ENCODE data around the gene GPAT2. TPM values are rescaled to one million over a fixed set of nuclear protein-coding genes. Genes with fewer than 3 reads are reported as not detected.
"Not testable (repeated sequence)": the region's sequence is repeated elsewhere in the genome, so short reads cannot be mapped to it uniquely, and the experiment has no call there.

Gene GPAT2
- total and polyA plus RNA-seq, 2 of the 8 experiments (the other 6 are each of a cell fraction or from before 2014, with no cell fraction given) = 0.26 to 0.63 TPM

- not testable (repeated sequence) for DNase-seq (ENCODE audit: low read depth in 1 of 2, low spot score in 2 of 2)
These were observed 12.6 kb downstream of the GPAT2 start for GRCh38 chr2:96022126-96022525.

GRCh38 chr2:96021142-96021541 lies 13.6 kb downstream of the GPAT2 start:
- H4K20me1 ChIP-seq (replicated peaks in 1 of 2; ENCODE audit: control insufficient read depth in 1 of 2, insufficient read depth in 2 of 2, low read length in 2 of 2); H3K27me3 ChIP-seq (replicated peaks in 1 of 4; ENCODE audit: control insufficient read depth in 3 of 4, extremely low read depth in 1 of 4, insufficient read depth in 3 of 4, low read length in 3 of 4); H3K4me1 ChIP-seq (replicated peaks in 1 of 4; ENCODE audit: control insufficient read depth in 3 of 4, insufficient read depth in 4 of 4, low read length in 3 of 4); H3K9me3 ChIP-seq (ENCODE audit: insufficient read depth in 2 of 2, low read depth in 1 of 2, low read length in 1 of 2); H3K4me2 ChIP-seq (ENCODE audit: insufficient read depth in 1 of 2, low read depth in 2 of 2, low read length in 2 of 2); DNase-seq (ENCODE audit: low read depth in 1 of 2, low spot score in 2 of 2); H3K23me2 ChIP-seq (ENCODE audit: low read depth, low read length); FAIRE-seq; H4K5ac ChIP-seq (ENCODE audit: insufficient read length, low read depth, low read length); H3K4ac ChIP-seq (replicated peaks; ENCODE audit: insufficient read length, low read depth, low read length); H2BK20ac ChIP-seq (ENCODE audit: low read length); POLR2A ChIA-PET (ENCODE audit: partially characterized antibody); H3K27ac ChIP-seq (ENCODE audit: low read depth, low read length); H2BK12ac ChIP-seq (ENCODE audit: low read depth, low read length); H3K18ac ChIP-seq (ENCODE audit: extremely low read depth, low read length); H3K4me3 ChIP-seq (ENCODE audit: extremely low read depth in 1 of 4, insufficient read depth in 2 of 4, low read depth in 3 of 4, low read length in 4 of 4); H3K56ac ChIP-seq (replicated peaks; ENCODE audit: insufficient read length, low read depth, low read length); H3K79me2 ChIP-seq (ENCODE audit: control insufficient read depth in 1 of 2, insufficient read depth in 2 of 2, low read length in 2 of 2); H3K23ac ChIP-seq (ENCODE audit: insufficient read length); H4K91ac ChIP-seq (replicated peaks; ENCODE audit: insufficient read length, low read length); H3K9ac ChIP-seq (replicated peaks in 1 of 4; ENCODE audit: extremely low read depth in 1 of 4, low read depth in 3 of 4, low read length in 3 of 4); H3K36me3 ChIP-seq (ENCODE audit: control insufficient read depth in 2 of 4, insufficient read depth in 4 of 4, low read length in 3 of 4); H3K79me1 ChIP-seq (ENCODE audit: low read depth, low read length); H2BK15ac ChIP-seq (ENCODE audit: low read length); H4K8ac ChIP-seq (ENCODE audit: extremely low read depth, insufficient read depth, low read length); H2AFZ ChIP-seq (ENCODE audit: low read length); H2BK120ac ChIP-seq (replicated peaks; ENCODE audit: low read depth, low read length); H3K14ac ChIP-seq (ENCODE audit: insufficient read length); H2BK5ac ChIP-seq (ENCODE audit: low read depth, low read length); H2AK5ac ChIP-seq (ENCODE audit: low read depth, low read length): not testable (repeated sequence)
- CTCF ChIA-PET (ENCODE audit: partially characterized antibody) = interaction anchor here (4.6 kb wide), 1 partner anchor 153 kb away, joined by 40 read pairs; no protein-coding TSS in a partner anchor
- 82% methylated on average over 4 of the region's 4 CpGs; no CpG with 5 or more reads in 1 of the 2 experiments for WGBS, 2 experiments (ENCODE audit: extremely low coverage in 1 of 2, insufficient coverage in 1 of 2, insufficient read length in 1 of 2, insufficient replicate concordance in 2 of 2, low coverage in 1 of 2, low lambda C conversion rate in 2 of 2, missing lambda C conversion rate in 1 of 2)

More at GRCh38 chr2:96022126-96022525, 12.6 kb downstream of the GPAT2 start:
- H3K23ac ChIP-seq (ENCODE audit: insufficient read length); H4K5ac ChIP-seq (ENCODE audit: insufficient read length, low read depth, low read length); H3K4me3 ChIP-seq (ENCODE audit: extremely low read depth in 1 of 4, insufficient read depth in 2 of 4, low read depth in 3 of 4, low read length in 4 of 4); H2AFZ ChIP-seq (ENCODE audit: low read length); H4K8ac ChIP-seq (ENCODE audit: extremely low read depth, insufficient read depth, low read length); H2BK20ac ChIP-seq (ENCODE audit: low read length); H2BK5ac ChIP-seq (ENCODE audit: low read depth, low read length); H2AK5ac ChIP-seq (ENCODE audit: low read depth, low read length); H4K20me1 ChIP-seq (replicated peaks in 1 of 2; ENCODE audit: control insufficient read depth in 1 of 2, insufficient read depth in 2 of 2, low read length in 2 of 2); H3K79me1 ChIP-seq (ENCODE audit: low read depth, low read length); H3K56ac ChIP-seq (replicated peaks; ENCODE audit: insufficient read length, low read depth, low read length); H2BK15ac ChIP-seq (ENCODE audit: low read length); H3K4me2 ChIP-seq (ENCODE audit: insufficient read depth in 1 of 2, low read depth in 2 of 2, low read length in 2 of 2); H3K4me1 ChIP-seq (replicated peaks in 1 of 4; ENCODE audit: control insufficient read depth in 3 of 4, insufficient read depth in 4 of 4, low read length in 3 of 4); H3K9me3 ChIP-seq (ENCODE audit: insufficient read depth in 2 of 2, low read depth in 1 of 2, low read length in 1 of 2); H2BK120ac ChIP-seq (replicated peaks; ENCODE audit: low read depth, low read length); H3K4ac ChIP-seq (replicated peaks; ENCODE audit: insufficient read length, low read depth, low read length); H3K79me2 ChIP-seq (ENCODE audit: control insufficient read depth in 1 of 2, insufficient read depth in 2 of 2, low read length in 2 of 2); H3K18ac ChIP-seq (ENCODE audit: extremely low read depth, low read length); H3K27ac ChIP-seq (ENCODE audit: low read depth, low read length); FAIRE-seq; POLR2A ChIA-PET (ENCODE audit: partially characterized antibody); H4K91ac ChIP-seq (replicated peaks; ENCODE audit: insufficient read length, low read length); H3K27me3 ChIP-seq (replicated peaks in 1 of 4; ENCODE audit: control insufficient read depth in 3 of 4, extremely low read depth in 1 of 4, insufficient read depth in 3 of 4, low read length in 3 of 4); H3K36me3 ChIP-seq (ENCODE audit: control insufficient read depth in 2 of 4, insufficient read depth in 4 of 4, low read length in 3 of 4); H3K14ac ChIP-seq (ENCODE audit: insufficient read length); H3K9ac ChIP-seq (replicated peaks in 1 of 4; ENCODE audit: extremely low read depth in 1 of 4, low read depth in 3 of 4, low read length in 3 of 4); H2BK12ac ChIP-seq (ENCODE audit: low read depth, low read length); H3K23me2 ChIP-seq (ENCODE audit: low read depth, low read length): not testable (repeated sequence)
- 91% methylated on average over 7 of the region's 7 CpGs; no CpG with 5 or more reads in 1 of the 2 experiments for WGBS, 2 experiments (ENCODE audit: extremely low coverage in 1 of 2, insufficient coverage in 1 of 2, insufficient read length in 1 of 2, insufficient replicate concordance in 2 of 2, low coverage in 1 of 2, low lambda C conversion rate in 2 of 2, missing lambda C conversion rate in 1 of 2)
- CTCF ChIA-PET (ENCODE audit: partially characterized antibody) = interaction anchor here (0.6 to 4.6 kb wide), 35 partner anchors 8 to 301 kb away, joined by 3 to 40 read pairs (median 5); partner anchors contain the start of genes ADRA2B and ASTL
